ENCODE measurements around the gene CHRNA3. TPM values are rescaled to one million over a fixed set of nuclear protein-coding genes. Genes with fewer than 3 reads are reported as not detected.

CHRNA3 gene
- total RNA-seq, 1 donor from 2014 or later = 0.38 TPM

DNA sequence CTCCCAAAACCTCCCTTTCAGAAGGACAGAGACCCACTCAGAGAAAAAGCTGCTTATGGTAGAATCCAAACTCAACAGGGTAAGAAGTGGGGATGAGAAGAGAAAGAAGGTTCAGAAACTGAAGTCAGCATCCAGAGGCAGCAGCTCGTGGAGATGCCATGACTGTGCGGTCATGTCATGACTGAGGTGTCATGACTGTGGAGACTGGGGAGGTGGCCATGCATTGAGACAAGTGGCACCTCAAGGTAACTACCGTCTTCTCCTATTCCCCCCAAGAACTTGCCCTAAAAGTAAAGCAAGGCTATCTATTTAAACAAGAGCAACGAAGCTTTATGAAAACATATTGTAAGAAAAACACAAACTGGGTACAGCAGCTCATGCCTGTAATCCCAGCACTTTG is 15.1 kb downstream of the CHRNA3 start:
- H3K36me3 Mint-ChIP-seq (ENCODE audit: unreplicated experiment) = no peaks in the 10 kb centered on the region
- DNase-seq (ENCODE audit: extremely low spot score, unreplicated experiment) = peak; percentile 34
- H3K27me3 Mint-ChIP-seq (ENCODE audit: unreplicated experiment) = peaks cover 37% of the 10 kb centered on the region
- no peaks in the 10 kb centered on the region for H3K4me1 Mint-ChIP-seq (ENCODE audit: unreplicated experiment)
- no peak for TF ChIP-seq CTCF (IDR thresholded peaks at IDR 0.05)
- no peaks in the 10 kb centered on the region for H3K9me3 Mint-ChIP-seq (ENCODE audit: unreplicated experiment)
- H3K27ac Mint-ChIP-seq (ENCODE audit: unreplicated experiment) = no peak overlapping the region
- no peak overlapping the region for H3K4me3 Mint-ChIP-seq (ENCODE audit: unreplicated experiment)

GRCh38 chr15:78605201-78605600 is 15.6 kb downstream of the CHRNA3 start:
- no peaks in the 10 kb centered on the region for H3K9me3 Mint-ChIP-seq (ENCODE audit: unreplicated experiment)
- H3K27ac Mint-ChIP-seq (ENCODE audit: unreplicated experiment) = no peak overlapping the region
- H3K4me1 Mint-ChIP-seq (ENCODE audit: unreplicated experiment) = no peaks in the 10 kb centered on the region
- no peaks in the 10 kb centered on the region for H3K36me3 Mint-ChIP-seq (ENCODE audit: unreplicated experiment)
- H3K27me3 Mint-ChIP-seq (ENCODE audit: unreplicated experiment) = peaks cover 34% of the 10 kb centered on the region
- no peak overlapping the region for H3K4me3 Mint-ChIP-seq (ENCODE audit: unreplicated experiment)
- peak; percentile 59 for DNase-seq (ENCODE audit: extremely low spot score, unreplicated experiment)
- TF ChIP-seq CTCF (IDR thresholded peaks at IDR 0.05) = no peak

DNA sequence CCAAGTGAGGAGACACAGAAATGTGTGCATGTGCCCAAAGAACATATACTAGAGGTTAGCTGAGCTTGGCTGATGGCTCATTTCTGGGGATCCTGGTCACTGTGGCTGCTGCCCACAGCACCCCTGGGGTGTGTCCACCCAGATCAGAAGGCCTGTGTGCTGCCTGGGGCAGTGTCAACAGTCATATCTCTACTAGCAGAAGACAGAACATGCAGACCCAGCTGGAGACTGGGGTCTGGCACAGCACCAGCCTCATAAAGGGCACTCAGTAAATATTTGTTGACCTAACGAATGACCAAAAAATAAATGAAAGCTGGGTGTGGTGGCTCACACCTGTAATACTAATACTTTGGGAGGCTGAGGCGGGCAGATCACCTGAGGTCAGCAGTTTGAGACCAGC is 16.4 kb downstream of the CHRNA3 start:
- TF ChIP-seq CTCF (IDR thresholded peaks at IDR 0.05) = no peak
- Mint-ChIP-seq H3K4me1 (ENCODE audit: unreplicated experiment) (no peaks in the 10 kb centered on the region), H3K27ac (ENCODE audit: unreplicated experiment) (no peak overlapping the region)

DNA sequence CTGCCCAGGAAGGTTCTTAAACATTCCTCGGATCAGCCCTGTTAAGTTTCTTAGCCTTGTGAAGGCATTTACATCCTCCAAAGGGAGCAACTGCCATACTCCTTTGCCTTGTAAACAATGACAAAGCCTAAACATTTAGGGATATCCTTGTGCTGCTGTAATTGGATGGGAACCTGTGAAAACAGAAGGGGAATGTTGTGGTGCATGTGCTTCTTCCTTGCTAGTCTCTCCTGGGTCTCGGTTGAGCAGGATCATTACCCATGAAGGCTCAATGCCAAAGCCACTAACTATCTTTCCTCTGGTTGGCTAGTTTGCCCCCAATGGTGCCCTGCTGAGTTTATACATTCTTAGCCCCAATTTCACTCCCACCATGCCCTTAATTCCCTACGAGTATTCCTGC is 17.3 kb downstream of the CHRNA3 start:
- DNase-seq (ENCODE audit: extremely low spot score, unreplicated experiment) = peak; percentile 21
- H3K36me3 Mint-ChIP-seq (ENCODE audit: unreplicated experiment) = no peaks in the 10 kb centered on the region
- H3K27ac Mint-ChIP-seq (ENCODE audit: unreplicated experiment) = no peak overlapping the region
- no peak overlapping the region for H3K4me3 Mint-ChIP-seq (ENCODE audit: unreplicated experiment)
- H3K27me3 Mint-ChIP-seq (ENCODE audit: unreplicated experiment) = peaks cover 22% of the 10 kb centered on the region
- H3K4me1 Mint-ChIP-seq (ENCODE audit: unreplicated experiment) = no peaks in the 10 kb centered on the region
- H3K9me3 Mint-ChIP-seq (ENCODE audit: unreplicated experiment) = no peaks in the 10 kb centered on the region
- no peak for TF ChIP-seq CTCF (IDR thresholded peaks at IDR 0.05)

More for the DNA sequence above, 16.4 kb downstream of the CHRNA3 start:
- no peaks in the 10 kb centered on the region for H3K9me3 Mint-ChIP-seq (ENCODE audit: unreplicated experiment)
- H3K27me3 Mint-ChIP-seq (ENCODE audit: unreplicated experiment) = peaks cover 28% of the 10 kb centered on the region
- no peak overlapping the region for H3K4me3 Mint-ChIP-seq (ENCODE audit: unreplicated experiment)
- peak; percentile 54 for DNase-seq (ENCODE audit: extremely low spot score, unreplicated experiment)
- no peaks in the 10 kb centered on the region for H3K36me3 Mint-ChIP-seq (ENCODE audit: unreplicated experiment)

- H3K36me3 Mint-ChIP-seq (ENCODE audit: unreplicated experiment) = no peaks in the 10 kb centered on the region
- H3K4me3 Mint-ChIP-seq (ENCODE audit: unreplicated experiment) = no peak overlapping the region
- H3K27ac Mint-ChIP-seq (ENCODE audit: unreplicated experiment) = no peak overlapping the region
- peaks cover 6% of the 10 kb centered on the region for H3K27me3 Mint-ChIP-seq (ENCODE audit: unreplicated experiment)
- H3K9me3 Mint-ChIP-seq (ENCODE audit: unreplicated experiment) = no peaks in the 10 kb centered on the region
- DNase-seq (ENCODE audit: extremely low spot score, unreplicated experiment) = no peak
- H3K4me1 Mint-ChIP-seq (ENCODE audit: unreplicated experiment) = no peaks in the 10 kb centered on the region
- TF ChIP-seq CTCF (IDR thresholded peaks at IDR 0.05) = no peak
These were observed 21.6 kb downstream of the CHRNA3 start for GRCh38 chr15:78599189-78599588.
